Sigmoid colon (tissue), 4 donors: Measurements from ENCODE around the gene PARP9.

Source experiments
- EP300 ChIP-seq, 4 donors: sonication (generic); formaldehyde crosslinking; IDR thresholded peaks; one replicate each; pipeline ENCODE4 v1.6.1; 2017; ENCODE audit warnings: antibody characterized with exemption in 4 of 4
- POLR2A ChIP-seq, 2 donors: fragments of 450-650 bp; IDR thresholded peaks; one replicate each; pipeline ENCODE4 v1.6.1; 2016; ENCODE audit warnings: antibody characterized with exemption in 2 of 2, mild to moderate bottlenecking in 2 of 2, moderate library complexity in 2 of 2
- POLR2AphosphoS5 ChIP-seq, 4 donors: sonication (generic); formaldehyde crosslinking; IDR thresholded peaks; one replicate each; pipeline ENCODE4 v1.6.1; 2017; ENCODE audit warnings: antibody characterized with exemption in 4 of 4
- TF ChIP-seq, protein P1 (sequence below), 4 experiments: fragments of 450-650 bp in 3 of 4; fragments of 200-600 bp in 1 of 4; IDR thresholded peaks; one replicate each; pipeline ENCODE4 v1.5.1; 2016 to 2019; ENCODE audit warnings: antibody characterized with exemption in 4 of 4, mild to moderate bottlenecking in 3 of 4, moderate library complexity in 2 of 4

DNA sequence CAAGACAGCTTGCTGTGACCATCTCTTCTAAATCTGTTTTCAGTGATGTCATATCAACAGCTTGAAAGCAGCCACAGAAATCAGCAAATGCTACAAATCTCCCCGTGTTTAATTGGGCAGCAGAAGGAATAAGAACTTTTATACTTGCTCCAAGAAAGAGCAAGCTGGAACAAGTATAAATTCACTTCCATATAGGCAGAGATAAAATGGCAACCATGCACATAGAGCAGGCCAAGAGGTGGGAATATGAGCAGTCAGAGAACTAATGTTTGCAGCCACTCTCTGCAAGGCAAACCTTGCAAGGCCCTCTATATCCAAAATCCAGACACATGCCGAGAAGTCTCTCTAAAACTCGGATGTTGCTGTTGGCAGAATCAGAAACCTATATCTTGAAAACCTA is 16.0 kb downstream of the PARP9 start:
- TF ChIP-seq, protein P1, sequence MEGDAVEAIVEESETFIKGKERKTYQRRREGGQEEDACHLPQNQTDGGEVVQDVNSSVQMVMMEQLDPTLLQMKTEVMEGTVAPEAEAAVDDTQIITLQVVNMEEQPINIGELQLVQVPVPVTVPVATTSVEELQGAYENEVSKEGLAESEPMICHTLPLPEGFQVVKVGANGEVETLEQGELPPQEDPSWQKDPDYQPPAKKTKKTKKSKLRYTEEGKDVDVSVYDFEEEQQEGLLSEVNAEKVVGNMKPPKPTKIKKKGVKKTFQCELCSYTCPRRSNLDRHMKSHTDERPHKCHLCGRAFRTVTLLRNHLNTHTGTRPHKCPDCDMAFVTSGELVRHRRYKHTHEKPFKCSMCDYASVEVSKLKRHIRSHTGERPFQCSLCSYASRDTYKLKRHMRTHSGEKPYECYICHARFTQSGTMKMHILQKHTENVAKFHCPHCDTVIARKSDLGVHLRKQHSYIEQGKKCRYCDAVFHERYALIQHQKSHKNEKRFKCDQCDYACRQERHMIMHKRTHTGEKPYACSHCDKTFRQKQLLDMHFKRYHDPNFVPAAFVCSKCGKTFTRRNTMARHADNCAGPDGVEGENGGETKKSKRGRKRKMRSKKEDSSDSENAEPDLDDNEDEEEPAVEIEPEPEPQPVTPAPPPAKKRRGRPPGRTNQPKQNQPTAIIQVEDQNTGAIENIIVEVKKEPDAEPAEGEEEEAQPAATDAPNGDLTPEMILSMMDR (IDR thresholded peaks at IDR 0.05): no peak
- TF ChIP-seq POLR2A (IDR thresholded peaks at IDR 0.05) (no peak), POLR2AphosphoS5 (IDR thresholded peaks at IDR 0.05) (no peak), EP300 (IDR thresholded peaks at IDR 0.05) (no peak)
